Esophagus squamous epithelium (tissue), 4 donors: ENCODE measurements around the gene HAO2.

Source experiments
- POLR2A ChIP-seq, 4 donors: fragments of 450-650 bp; IDR thresholded peaks; one replicate each; pipeline ENCODE4 v1.6.1; 2017; ENCODE audit warnings: antibody characterized with exemption in 4 of 4, mild to moderate bottlenecking in 4 of 4, moderate library complexity in 3 of 4
- TF ChIP-seq, protein P1 (sequence below), 6 experiments: fragments of 450-650 bp in 4 of 6; fragments of 200-600 bp in 2 of 6; sonication (generic) in 2 of 6; IDR thresholded peaks; one replicate each; pipeline ENCODE4 v1.5.1; 2016 to 2019; ENCODE audit warnings: antibody characterized with exemption in 6 of 6, mild to moderate bottlenecking in 4 of 6, moderate library complexity in 4 of 6

- TF ChIP-seq, protein P1, sequence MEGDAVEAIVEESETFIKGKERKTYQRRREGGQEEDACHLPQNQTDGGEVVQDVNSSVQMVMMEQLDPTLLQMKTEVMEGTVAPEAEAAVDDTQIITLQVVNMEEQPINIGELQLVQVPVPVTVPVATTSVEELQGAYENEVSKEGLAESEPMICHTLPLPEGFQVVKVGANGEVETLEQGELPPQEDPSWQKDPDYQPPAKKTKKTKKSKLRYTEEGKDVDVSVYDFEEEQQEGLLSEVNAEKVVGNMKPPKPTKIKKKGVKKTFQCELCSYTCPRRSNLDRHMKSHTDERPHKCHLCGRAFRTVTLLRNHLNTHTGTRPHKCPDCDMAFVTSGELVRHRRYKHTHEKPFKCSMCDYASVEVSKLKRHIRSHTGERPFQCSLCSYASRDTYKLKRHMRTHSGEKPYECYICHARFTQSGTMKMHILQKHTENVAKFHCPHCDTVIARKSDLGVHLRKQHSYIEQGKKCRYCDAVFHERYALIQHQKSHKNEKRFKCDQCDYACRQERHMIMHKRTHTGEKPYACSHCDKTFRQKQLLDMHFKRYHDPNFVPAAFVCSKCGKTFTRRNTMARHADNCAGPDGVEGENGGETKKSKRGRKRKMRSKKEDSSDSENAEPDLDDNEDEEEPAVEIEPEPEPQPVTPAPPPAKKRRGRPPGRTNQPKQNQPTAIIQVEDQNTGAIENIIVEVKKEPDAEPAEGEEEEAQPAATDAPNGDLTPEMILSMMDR (IDR thresholded peaks at IDR 0.05), result no peak
- no peak for TF ChIP-seq POLR2A (IDR thresholded peaks at IDR 0.05)
Measured at GRCh38 chr1:119333163-119333896, 35.3 kb upstream of the HAO2 start.
